ENCODE data around the gene CRTAC1. TPM values are rescaled to one million over a fixed set of nuclear protein-coding genes. Genes with fewer than 3 reads are reported as not detected.

Gene CRTAC1
- total and polyA plus RNA-seq, 10 of the 15 experiments (the other 5 are each of a cell fraction or from before 2014, with no cell fraction given): 0.10 TPM; not detected in 9

DNA sequence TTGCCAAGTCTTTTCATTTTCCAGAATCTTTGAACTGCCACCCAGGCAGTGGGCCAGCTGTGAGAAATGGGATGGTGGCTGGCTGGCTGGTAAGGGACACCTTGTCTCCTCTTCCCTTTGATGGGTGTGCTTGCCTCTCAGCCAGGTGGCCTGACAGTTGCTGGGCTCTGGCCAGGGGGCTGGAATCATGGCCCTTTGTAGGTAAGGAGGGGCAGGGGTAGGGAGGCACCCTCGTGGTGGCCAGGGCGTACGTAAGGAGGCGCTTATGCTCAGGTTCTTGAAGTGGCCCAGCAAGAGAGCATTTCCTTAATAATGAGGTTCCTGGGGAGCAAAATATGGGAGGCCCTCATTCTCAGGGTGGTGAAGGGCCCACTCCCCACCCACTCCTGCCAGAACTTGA is 213.8 kb downstream of the CRTAC1 start (continued):
- TF ChIP-seq USF2 (IDR thresholded peaks at IDR 0.05; ENCODE audit: borderline replicate concordance, low read depth, low read length) (no peak), CREB1 (IDR thresholded peaks at IDR 0.05; ENCODE audit: low read depth) (no peak)

Small RNA genes within 50 kb of the gene (small RNA-seq; reads per million reads assigned to genes)
- not detected for gene AL355301.1

Other genes with a start within 250 kb of the CRTAC1 start
- gene GOLGA7B, start 180.8 kb downstream of the CRTAC1 start, total RNA-seq (2014; rRNA removed): not detected in 2 replicates
- not detected in 2 replicates for gene GOLGA7B, start 180.8 kb downstream of the CRTAC1 start, total RNA-seq (2014; rRNA removed; fragmentation: Illumina TruSeq; extraction: Trizol)
- not detected in 2 replicates for gene GOLGA7B, start 180.8 kb downstream of the CRTAC1 start, total RNA-seq (2021)
- 0.01 TPM in 1 of 2 replicates, not detected in the other for gene GOLGA7B, start 180.8 kb downstream of the CRTAC1 start, polyA plus RNA-seq (2011; rRNA removed)
- gene GOLGA7B, start 180.8 kb downstream of the CRTAC1 start, polyA plus RNA-seq (2014; fragmentation: Illumina TruSeq; extraction: Trizol): 0.01 TPM in 1 of 2 replicates, not detected in the other
- under 1 TPM in 1 of 2 experiments, not detected in 1; 0.02 TPM for gene GOLGA7B, start 180.8 kb downstream of the CRTAC1 start, polyA plus RNA-seq (2014; fragmentation: Nextera tagmentation; extraction: Ambion mirVana)
- gene GOLGA7B, start 180.8 kb downstream of the CRTAC1 start, polyA plus RNA-seq (2014; rRNA removed): not detected in 2 replicates
- gene GOLGA7B, start 180.8 kb downstream of the CRTAC1 start, polyA plus RNA-seq (2016; fragmentation: Nextera tagmentation; extraction: Ambion mirVana): not detected
- gene R3HCC1L, start 104.0 kb upstream of the CRTAC1 start, total RNA-seq (2014; rRNA removed): 12.1 and 15.8 TPM in 2 replicates
- gene R3HCC1L, start 104.0 kb upstream of the CRTAC1 start, total RNA-seq (2014; rRNA removed; fragmentation: Illumina TruSeq; extraction: Trizol): 19.7 and 20.3 TPM in 2 replicates
- gene R3HCC1L, start 104.0 kb upstream of the CRTAC1 start, total RNA-seq (2021): 12.9 and 13.7 TPM in 2 replicates
- gene R3HCC1L, start 104.0 kb upstream of the CRTAC1 start, polyA plus RNA-seq (2011; rRNA removed): 16.2 and 19.5 TPM in 2 replicates
- 19.4 and 27.7 TPM in 2 replicates for gene R3HCC1L, start 104.0 kb upstream of the CRTAC1 start, polyA plus RNA-seq (2014; fragmentation: Illumina TruSeq; extraction: Trizol)
- 10 to 100 TPM; 11.3 to 14.7 TPM for gene R3HCC1L, start 104.0 kb upstream of the CRTAC1 start, polyA plus RNA-seq (2014; fragmentation: Nextera tagmentation; extraction: Ambion mirVana)
- 12.4 and 13.8 TPM in 2 replicates for gene R3HCC1L, start 104.0 kb upstream of the CRTAC1 start, polyA plus RNA-seq (2014; rRNA removed)
- 10 to 100 TPM; 16.0 to 19.9 TPM for gene R3HCC1L, start 104.0 kb upstream of the CRTAC1 start, polyA plus RNA-seq (2016; fragmentation: Nextera tagmentation; extraction: Ambion mirVana)
- gene LOXL4, start 237.6 kb upstream of the CRTAC1 start, total RNA-seq (2014; rRNA removed): 0.05 TPM in 1 of 2 replicates, not detected in the other
- gene LOXL4, start 237.6 kb upstream of the CRTAC1 start, total RNA-seq (2014; rRNA removed; fragmentation: Illumina TruSeq; extraction: Trizol): 0.04 and 0.05 TPM in 2 replicates
- not detected in 2 replicates for gene LOXL4, start 237.6 kb upstream of the CRTAC1 start, total RNA-seq (2021)
- gene LOXL4, start 237.6 kb upstream of the CRTAC1 start, polyA plus RNA-seq (2011; rRNA removed): not detected in 2 replicates
- 0.08 and 0.10 TPM in 2 replicates for gene LOXL4, start 237.6 kb upstream of the CRTAC1 start, polyA plus RNA-seq (2014; fragmentation: Illumina TruSeq; extraction: Trizol)
- gene LOXL4, start 237.6 kb upstream of the CRTAC1 start, polyA plus RNA-seq (2014; fragmentation: Nextera tagmentation; extraction: Ambion mirVana): under 1 TPM; 0.02 to 0.08 TPM
- gene LOXL4, start 237.6 kb upstream of the CRTAC1 start, polyA plus RNA-seq (2014; rRNA removed): 0.03 and 0.05 TPM in 2 replicates
- under 1 TPM; 0.09 to 0.12 TPM for gene LOXL4, start 237.6 kb upstream of the CRTAC1 start, polyA plus RNA-seq (2016; fragmentation: Nextera tagmentation; extraction: Ambion mirVana)

All from GM12878 (cell line).